Embryonic facial prominence (tissue), 1 donor: ENCODE measurements around the gene RIPK3.
"Not testable (repeated sequence)": the region's sequence is repeated elsewhere in the genome, so short reads cannot be mapped to it uniquely, and the experiment has no call there.

Experiments used
- DNase-seq: peaks from one replicate; pipeline ENCODE4 v3.0.0-alpha.2; 2016; ENCODE audit errors: extremely low spot score

Gene RIPK3

GRCh38 chr14:24347134-24347533, 7.3 kb upstream of the RIPK3 start:
- no peak for DNase-seq

DNA sequence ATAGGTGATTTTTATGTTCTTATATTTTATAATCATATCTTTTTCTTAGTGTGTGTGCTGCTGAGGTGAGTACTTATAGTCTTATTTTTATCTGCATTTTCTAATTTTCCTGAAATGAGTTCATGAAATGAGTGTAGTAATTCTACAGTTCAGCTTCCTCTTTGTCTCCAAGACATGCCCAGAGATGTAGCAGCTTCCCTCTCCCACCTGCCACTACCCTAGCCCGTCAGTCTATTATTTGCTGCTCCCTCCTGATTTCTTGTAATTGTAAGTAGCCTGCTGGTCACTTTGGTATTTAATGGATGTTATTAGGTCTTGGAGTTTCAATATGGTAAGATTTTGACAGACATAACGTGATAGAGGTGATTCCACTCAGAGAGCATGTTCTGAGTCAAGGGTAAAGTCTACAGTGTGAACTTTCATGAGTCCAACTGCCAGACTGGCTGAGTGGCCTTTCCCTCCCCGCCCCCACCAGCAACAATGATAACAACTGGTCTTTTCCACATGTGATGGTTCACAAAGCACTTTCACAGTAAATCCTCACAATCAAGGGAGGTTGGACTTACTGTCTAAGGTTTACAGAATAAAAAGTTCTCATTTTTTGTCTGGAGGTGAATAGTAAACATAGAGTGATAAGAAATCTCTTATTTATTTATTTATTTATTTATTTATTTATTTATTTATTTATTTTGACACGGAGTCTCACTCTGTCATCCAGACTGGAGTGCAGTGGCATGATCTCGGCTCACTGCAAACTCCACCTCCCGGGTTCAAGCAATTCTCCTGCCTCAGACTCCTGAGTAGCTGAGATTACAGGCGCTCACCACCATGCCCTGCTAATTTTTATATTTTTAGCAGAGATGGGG, 4.2 kb upstream of the RIPK3 start:
- no peak for DNase-seq

- no peak for DNase-seq
These were observed 3.1 kb upstream of the RIPK3 start for GRCh38 chr14:24342889-24343288.

DNA sequence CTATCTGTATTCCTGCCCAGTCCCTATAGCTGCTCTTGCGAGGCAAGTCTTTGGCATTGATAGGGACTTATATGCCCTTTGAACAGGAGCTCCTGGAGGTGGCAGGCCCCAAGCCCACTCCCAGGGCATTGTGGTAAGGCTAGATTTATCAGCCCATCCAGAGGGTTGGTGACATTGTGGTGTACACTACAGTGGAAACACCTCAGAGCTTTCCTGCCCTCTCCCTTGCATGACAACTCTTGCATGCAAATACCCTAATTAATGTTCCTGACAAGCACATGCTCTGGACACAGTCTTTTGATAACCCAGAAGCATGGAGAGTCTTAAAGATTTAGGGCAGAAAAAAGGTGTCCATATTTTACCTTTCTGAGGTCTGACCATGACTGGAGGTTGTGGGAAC, 815 bp upstream of the RIPK3 start:
- no peak for DNase-seq

DNA sequence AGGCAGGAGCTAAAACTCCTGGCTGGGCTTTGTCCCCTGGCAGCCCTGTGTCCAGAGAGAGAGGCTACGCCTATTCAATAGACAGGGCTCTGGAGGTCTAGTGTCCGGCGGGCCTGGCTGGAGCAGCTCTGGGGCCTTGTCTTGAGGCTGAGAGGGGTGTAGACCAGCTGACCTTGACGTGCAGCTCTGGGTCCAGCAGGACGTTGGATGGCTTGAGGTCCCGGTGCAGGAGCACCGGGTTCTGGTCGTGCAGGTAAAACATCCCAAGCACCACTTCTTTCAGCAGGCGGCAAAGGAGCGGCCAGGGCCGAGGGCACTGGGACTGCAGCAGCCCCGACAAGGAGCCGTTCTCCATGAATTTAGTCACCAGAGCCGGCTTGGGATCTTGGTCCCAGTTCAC, 948 bp downstream of the RIPK3 start:
- DNase-seq: no peak

GRCh38 chr14:24337824-24338175, 2.0 kb downstream of the RIPK3 start:
- no peak for DNase-seq

DNA sequence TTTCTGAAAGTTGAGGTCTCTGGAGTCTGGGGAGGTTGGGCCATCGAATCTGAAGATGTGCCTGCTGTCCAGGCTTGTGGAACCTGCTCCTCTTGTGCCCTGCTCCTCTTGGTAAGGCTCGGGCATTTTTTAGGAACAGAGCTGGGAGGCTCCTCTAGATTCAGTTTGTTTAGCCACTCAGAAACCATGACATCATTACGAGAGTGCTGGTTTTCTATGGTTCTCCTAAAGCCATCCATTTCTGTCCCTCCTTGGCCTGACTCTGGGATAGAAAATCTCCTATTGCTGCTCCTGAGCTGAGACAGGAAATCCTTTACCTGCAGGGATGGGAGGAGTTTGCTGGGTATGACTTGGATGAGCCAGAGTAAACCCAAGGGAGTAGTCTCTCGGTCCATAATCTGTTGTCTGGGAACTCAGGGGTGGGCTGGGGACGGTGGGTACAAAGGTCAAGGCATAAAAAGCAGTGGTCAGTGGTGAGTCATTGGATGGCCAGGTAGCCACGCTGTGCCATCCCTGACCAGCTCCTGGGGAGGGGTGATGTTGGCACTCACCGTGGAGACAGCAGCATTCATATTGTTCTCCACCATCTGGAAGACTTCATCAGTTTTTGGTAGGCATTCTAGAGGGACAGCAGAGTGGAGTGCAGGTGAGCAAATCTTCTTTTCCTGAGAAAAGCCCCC, 2.5 kb downstream of the RIPK3 start:
- no peak for DNase-seq

DNA sequence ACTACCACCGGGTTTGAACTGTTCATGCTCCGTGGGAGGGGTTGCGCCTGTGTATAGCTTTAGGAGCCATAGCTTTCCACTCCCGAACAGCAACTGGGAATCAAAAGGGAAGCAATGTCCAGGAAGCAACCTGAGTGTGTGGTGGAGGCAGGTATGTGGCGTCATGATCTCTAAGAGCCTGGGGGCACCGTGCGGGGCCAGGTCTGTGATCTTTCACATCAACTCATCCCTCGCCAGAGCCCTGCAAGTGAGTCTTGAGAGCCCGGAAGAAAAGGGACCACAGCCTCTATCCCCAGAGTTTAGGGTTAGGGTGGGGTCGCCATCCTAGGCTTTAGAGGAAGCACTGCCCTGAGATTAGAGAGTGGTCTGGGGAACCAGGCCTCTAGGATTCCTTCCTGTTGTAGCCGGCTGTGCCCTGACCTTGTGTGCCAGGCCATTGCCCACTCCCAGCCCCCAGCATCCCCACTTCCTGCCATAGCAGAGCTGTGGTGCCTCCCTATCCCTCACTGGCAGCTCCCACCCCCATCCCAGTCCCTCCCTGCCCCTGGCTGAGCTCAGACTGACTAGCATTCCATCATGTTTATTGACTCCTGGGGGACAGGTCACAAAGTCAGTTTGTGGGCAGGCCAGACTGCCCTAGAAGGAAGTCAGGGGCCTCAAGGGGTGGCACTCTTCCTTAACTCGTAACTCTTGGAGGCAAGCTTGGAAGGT, 4.2 kb downstream of the RIPK3 start:
- DNase-seq: no peak

- DNase-seq: no peak
These were observed 5.1 kb downstream of the RIPK3 start, which contains the start of gene ADCY4 for GRCh38 chr14:24334431-24335291. Gene ADCY4 (minus strand): TSS chr14:24335071. CDS start chr14:24334652, 419 bp downstream.

GRCh38 chr14:24332268-24332993, 7.4 kb downstream of the RIPK3 start:
- peak; percentile 43 for DNase-seq

DNA sequence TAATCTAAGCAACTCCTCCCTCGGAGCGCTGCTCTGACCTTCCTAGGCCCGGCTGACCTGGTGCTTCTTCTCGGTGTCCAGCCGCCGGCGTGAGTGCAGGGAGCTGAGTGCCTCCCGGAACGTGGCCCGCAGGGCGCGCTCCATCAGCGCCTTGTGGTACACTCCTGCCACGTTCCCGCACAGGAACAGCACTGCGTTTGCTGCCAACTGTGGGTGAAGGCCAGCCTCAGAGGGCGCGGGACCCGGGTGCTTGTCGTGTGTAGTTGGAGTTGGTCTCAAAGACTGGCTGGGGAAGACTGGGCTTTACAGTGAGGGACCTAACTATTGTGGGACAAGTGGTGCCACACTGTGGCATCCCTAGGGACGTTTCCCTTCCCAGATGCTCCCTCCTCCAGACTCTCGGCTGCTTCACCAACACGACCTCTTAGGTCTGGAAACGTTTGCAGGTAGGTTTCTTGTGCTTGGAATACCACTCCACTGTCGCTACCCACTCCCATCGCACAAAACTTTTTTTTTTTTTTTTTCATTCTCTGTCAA, 8.0 kb downstream of the RIPK3 start:
- DNase-seq: no peak

- no peak for DNase-seq
These were observed 8.7 kb downstream of the RIPK3 start for GRCh38 chr14:24330973-24331674.

- DNase-seq: no peak
These were observed 10.1 kb downstream of the RIPK3 start for GRCh38 chr14:24329736-24330135.

- no peak for DNase-seq
These were observed 10.6 kb downstream of the RIPK3 start for GRCh38 chr14:24329073-24329663.

- DNase-seq: not testable (repeated sequence)
These were observed 11.9 kb downstream of the RIPK3 start for GRCh38 chr14:24327914-24328313.

- no peak for DNase-seq
These were observed 12.5 kb downstream of the RIPK3 start for GRCh38 chr14:24327303-24327702.

GRCh38 chr14:24325963-24326362, 13.8 kb downstream of the RIPK3 start:
- no peak for DNase-seq

DNA sequence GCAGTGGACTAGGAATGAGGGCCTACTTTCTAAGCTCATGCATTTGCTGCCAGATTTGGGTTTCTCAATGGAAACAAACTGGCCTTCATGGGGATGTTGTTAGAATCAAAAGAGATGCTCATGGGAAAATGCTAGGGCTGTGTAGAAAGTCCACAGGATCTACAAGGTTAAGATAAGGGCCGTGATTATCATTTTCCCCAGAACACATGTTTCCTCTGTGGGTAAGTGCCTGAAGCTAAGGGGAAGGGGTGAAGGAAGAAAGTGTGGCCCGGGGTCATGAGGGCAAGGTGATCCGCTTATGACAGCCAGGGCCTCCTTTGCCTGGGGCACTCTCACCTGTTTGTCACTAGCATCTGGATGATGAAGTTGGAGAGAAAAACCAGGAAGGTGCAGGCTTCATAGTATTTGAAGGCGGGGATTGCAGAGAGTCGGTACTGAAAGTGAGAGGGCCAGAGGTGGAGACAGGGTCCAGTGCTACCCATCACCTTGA, 14.7 kb downstream of the RIPK3 start:
- no peak for DNase-seq

GRCh38 chr14:24324024-24324423, 15.8 kb downstream of the RIPK3 start:
- DNase-seq: no peak
